ENCODE results near the gene CBY2.
"Not testable (repeated sequence)": the region's sequence is repeated elsewhere in the genome, so short reads cannot be mapped to it uniquely, and the experiment has no call there.

Gene CBY2

DNA sequence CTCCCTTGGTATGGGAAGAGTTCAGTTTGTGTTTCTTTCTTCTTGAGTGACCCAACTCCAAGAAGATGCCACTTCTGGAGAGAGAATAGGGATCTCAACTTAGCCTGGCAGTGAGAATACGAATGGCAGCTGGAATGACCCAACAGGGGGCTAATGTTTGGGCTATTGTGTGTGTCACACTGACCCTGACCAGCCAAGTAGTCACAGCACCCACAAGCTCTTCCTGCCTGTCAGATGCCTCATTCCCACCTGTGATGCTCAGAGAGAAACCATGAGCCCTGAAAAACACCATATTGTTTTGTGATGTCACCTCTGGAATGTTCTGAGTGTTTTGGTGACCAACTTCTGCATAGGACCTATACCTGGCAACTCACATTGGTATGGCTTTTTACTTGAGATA, at the start of gene CBY2:
TSS of gene CBY2 (plus strand) at position 233 of the 400 bp plus-strand sequence. CDS start at position 304, 71 bp downstream.
- DNase-seq (ENCODE audit: low spot score), result no peak

DNA sequence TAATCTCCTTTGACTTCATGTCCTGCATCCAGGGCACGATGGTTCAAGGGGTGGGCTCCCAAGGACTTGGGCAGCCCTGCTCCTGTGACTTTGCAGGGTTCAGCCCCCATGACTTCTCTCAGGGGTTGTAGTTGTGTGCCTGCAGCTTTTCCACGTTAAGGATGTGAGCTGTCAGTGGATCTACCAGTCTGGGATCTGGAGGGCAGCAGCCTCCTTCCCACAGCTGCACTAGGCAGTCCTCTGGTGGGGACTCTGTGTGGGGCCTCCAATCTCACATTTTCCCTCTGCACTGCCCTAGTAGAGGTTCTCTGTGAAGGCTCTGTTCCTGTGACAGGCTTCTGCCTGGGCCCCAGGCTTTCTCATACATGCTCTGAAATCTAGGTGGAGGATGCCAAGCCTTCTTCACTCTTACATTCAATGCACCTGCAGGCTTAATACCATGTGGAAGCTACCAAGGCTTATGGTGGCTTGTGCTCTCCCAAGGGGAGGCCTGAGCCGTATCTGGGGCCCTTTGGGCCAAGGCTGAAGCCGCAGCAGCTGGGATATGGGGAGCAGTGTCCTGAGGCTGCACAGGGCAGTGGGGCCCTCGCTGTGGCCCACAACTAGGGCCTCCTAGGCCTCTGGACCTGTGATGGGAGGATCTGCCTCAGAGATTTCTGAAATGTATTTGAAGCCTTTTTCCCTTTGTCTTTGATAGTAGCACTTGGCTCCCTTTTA, 47.3 kb upstream of the CBY2 start:
- no peak for DNase-seq (ENCODE audit: low spot score)

DNA sequence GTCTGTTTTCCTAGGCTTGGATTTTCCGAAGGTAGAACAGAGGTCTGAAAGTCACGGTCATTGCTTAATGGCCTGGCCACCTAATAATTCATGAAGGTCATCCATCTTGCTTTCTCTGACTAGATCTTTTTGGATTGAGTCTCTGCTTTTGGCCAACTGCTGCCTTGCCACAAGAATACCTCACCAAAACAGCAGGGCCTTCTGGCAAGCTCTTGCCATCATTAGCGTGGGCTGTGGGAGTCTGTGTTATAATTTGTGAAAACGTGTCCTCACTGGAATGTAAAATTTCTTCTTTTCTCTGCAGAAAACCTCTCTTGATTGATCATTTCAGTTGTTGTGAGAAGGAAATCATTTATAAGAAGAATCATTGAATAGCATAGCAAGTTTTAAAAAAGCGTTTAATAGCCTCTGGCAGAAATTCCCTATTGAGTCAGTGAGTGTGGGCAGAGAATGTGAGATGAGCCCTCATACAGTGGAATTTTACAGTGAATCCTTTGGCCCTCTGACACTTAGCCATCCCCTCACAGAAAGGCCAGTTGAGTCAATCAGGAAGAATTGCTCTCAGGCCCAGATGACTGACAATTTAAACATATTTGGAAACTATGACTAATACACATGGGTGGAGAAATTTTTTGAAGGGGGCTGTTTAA, 43.4 kb upstream of the CBY2 start:
- DNase-seq (ENCODE audit: low spot score), result no peak

DNA sequence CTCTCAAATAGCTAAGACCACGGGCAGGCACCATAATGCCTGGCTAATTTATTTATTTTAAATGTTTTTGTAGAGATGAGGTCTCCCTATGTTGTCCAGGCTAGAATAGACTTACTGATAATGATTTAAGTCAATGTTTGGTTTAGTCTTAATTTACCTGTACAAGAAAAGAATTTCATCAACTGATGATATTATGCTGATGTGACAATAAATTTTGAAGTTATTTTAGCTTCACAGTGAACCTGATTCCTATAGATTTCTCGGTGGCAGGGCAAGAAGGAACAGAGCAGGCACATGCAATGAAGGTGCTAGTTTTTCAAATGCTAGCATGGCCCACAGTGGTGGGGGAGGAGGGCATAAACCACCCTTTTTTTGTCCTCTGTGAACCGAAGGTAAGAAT, 42.6 kb upstream of the CBY2 start:
- DNase-seq (ENCODE audit: low spot score), result no peak

GRCh38 chr13:45660458-45660857, 41.7 kb upstream of the CBY2 start:
- DNase-seq (ENCODE audit: low spot score), result not testable (repeated sequence)

DNA sequence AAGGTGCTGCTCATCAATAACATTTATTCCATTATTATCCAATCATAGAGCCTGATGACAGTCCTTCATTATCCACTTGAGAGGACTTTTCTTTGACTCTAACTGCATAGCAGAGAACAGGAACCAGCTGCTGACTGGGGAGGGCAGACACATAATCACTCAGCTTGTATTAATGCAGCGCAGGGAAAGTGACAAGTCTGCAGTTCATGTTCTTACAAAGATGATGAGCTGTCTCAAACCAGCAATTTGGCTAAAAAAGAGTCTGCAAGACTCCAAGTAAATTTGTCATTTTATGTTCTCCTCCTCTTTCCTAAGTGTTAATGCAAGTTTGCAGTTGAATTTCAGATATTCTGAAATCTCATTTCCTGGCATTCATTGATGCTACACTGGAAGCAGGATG, 40.0 kb upstream of the CBY2 start:
- DNase-seq (ENCODE audit: low spot score), result no peak

- not testable (repeated sequence) for DNase-seq (ENCODE audit: low spot score)
Measured at GRCh38 chr13:45662903-45663302, 39.2 kb upstream of the CBY2 start.

GRCh38 chr13:45669626-45670025, 32.5 kb upstream of the CBY2 start:
- not testable (repeated sequence) for DNase-seq (ENCODE audit: low spot score)

GRCh38 chr13:45670189-45670885, 31.8 kb upstream of the CBY2 start:
- no peak for DNase-seq (ENCODE audit: low spot score)

- DNase-seq (ENCODE audit: low spot score), result no peak
Measured at GRCh38 chr13:45674908-45675307, 27.2 kb upstream of the CBY2 start.

- DNase-seq (ENCODE audit: low spot score), result no peak
Measured at GRCh38 chr13:45678282-45678681, 23.8 kb upstream of the CBY2 start.

DNA sequence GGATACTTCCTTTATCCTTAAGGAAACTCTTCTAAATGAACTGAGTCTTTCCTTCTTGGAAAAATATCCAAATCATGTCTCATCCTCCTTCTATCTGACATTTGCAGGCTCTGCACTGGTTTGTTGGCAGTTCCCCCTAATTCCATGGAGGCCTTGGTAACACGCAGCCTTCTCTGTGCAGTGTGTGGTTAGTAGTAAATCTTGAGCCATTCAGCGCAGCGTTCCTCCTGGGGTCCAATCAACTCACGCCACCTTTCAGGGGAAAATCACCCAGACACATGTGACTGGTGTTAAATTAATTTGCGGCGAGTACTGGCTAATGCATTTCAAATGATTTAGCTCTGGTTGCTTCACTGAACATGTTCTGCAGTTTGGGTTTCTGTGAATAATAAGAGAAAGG, 21.0 kb upstream of the CBY2 start:
- no peak for DNase-seq (ENCODE audit: low spot score)

GRCh38 chr13:45682494-45683008, 19.6 kb upstream of the CBY2 start:
- DNase-seq (ENCODE audit: low spot score), result no peak

GRCh38 chr13:45683701-45684100, 18.4 kb upstream of the CBY2 start:
- no peak for DNase-seq (ENCODE audit: low spot score)

GRCh38 chr13:45688577-45688976, 13.5 kb upstream of the CBY2 start:
- no peak for DNase-seq (ENCODE audit: low spot score)

- no peak for DNase-seq (ENCODE audit: low spot score)
Measured at GRCh38 chr13:45690636-45691035, 11.5 kb upstream of the CBY2 start.

DNA sequence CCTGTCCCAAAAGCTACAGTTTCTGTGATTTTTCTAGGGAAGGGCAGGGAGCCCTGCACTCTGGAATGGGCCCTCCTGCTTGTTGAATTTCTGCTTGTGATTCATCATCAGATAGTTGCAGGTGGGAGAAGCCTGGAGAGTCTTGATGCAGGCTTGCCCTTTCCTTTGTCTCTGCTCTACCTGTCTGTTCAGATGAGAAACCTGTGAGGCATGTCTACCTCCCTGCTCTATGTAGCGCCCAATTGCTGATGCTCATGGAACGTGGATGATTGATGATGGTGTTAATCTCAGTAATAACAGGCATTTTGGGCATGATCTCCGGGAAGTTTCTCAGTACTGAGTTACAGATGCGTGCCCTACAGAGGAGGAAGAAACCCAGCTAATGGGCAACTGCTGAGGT, 10.9 kb upstream of the CBY2 start:
- no peak for DNase-seq (ENCODE audit: low spot score)

- DNase-seq (ENCODE audit: low spot score), result no peak
Measured at GRCh38 chr13:45691667-45692066, 10.5 kb upstream of the CBY2 start.

- no peak for DNase-seq (ENCODE audit: low spot score)
Measured at GRCh38 chr13:45695198-45695730, 6.9 kb upstream of the CBY2 start.

DNA sequence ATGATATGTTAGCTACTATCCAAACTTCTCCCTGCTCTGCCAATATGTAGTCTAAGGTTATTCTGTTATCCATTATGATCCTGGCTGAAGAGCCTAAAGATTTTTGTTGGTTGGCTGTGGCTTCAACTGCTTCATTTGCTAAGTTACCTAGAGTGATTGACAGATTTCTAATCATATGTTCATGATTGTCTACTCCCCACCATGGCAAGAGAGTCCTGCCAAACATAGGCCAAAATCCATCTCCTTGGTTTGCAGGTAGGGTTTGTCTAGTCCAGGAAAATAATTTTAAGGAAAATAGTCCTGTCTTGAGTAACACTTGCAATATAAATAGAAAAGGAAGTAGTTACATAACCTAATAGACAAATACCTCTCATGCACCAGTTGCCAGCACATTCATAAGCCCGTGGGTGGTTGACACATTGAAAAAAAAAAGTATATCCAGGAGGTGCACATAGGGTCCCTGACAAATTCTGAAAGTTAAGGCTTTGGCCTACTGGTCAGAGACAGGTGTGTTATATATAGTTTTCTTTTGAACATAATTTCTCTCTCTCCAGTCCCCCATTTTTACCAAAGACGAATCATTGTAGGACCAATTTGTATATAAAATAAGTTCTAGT, 5.4 kb upstream of the CBY2 start:
- DNase-seq (ENCODE audit: low spot score), result no peak

GRCh38 chr13:45700971-45701900, 884 bp upstream of the CBY2 start:
- no peak for DNase-seq (ENCODE audit: low spot score)
